ENCODE measurements around the gene SUMO2. TPM values are rescaled to one million over a fixed set of nuclear protein-coding genes. Genes with fewer than 3 reads are reported as not detected.
A peak's percentile ranks its signal among the peaks of the same experiment; 100 is the strongest.

SUMO2 gene
- total RNA-seq, 1 donor from 2014 or later, result 76.0 TPM

DNA sequence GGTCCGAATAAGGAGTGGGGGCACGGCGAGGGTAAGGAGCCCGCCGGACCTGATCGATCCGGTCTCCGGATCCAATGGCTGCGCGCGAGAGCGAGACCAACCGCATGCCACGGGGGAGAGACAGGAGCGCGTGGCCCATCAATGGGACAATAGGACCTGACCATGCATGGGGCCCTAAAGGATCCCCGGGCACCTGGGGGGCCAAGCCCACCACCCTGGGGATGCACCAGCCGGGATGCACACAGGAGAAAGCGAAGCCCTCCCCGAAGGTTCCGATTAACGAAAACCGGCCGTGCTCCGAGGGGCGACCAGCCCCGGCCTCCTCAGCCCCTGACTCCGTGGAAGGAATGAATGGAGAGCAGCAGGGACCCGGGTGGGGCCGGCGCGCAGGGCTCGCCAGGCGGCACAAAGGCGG lies 29.0 kb downstream of the SUMO2 start:
- Histone ChIP-seq H3K27me3 (ENCODE audit: control insufficient read depth, insufficient read depth, low read length) (no peaks in the 10 kb centered on the region), H3K4me3 (ENCODE audit: low read depth, low read length) (peak overlapping the region; percentile 72), H3K36me3 (ENCODE audit: control insufficient read depth, insufficient read depth, low read length) (no peaks in the 10 kb centered on the region)
- TF ChIP-seq, protein P1, sequence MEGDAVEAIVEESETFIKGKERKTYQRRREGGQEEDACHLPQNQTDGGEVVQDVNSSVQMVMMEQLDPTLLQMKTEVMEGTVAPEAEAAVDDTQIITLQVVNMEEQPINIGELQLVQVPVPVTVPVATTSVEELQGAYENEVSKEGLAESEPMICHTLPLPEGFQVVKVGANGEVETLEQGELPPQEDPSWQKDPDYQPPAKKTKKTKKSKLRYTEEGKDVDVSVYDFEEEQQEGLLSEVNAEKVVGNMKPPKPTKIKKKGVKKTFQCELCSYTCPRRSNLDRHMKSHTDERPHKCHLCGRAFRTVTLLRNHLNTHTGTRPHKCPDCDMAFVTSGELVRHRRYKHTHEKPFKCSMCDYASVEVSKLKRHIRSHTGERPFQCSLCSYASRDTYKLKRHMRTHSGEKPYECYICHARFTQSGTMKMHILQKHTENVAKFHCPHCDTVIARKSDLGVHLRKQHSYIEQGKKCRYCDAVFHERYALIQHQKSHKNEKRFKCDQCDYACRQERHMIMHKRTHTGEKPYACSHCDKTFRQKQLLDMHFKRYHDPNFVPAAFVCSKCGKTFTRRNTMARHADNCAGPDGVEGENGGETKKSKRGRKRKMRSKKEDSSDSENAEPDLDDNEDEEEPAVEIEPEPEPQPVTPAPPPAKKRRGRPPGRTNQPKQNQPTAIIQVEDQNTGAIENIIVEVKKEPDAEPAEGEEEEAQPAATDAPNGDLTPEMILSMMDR (IDR thresholded peaks at IDR 0.05; ENCODE audit: insufficient read depth, low read length, poor library complexity, severe bottlenecking), result no peak
- DNase-seq (ENCODE audit: low read depth), result no peak

DNA sequence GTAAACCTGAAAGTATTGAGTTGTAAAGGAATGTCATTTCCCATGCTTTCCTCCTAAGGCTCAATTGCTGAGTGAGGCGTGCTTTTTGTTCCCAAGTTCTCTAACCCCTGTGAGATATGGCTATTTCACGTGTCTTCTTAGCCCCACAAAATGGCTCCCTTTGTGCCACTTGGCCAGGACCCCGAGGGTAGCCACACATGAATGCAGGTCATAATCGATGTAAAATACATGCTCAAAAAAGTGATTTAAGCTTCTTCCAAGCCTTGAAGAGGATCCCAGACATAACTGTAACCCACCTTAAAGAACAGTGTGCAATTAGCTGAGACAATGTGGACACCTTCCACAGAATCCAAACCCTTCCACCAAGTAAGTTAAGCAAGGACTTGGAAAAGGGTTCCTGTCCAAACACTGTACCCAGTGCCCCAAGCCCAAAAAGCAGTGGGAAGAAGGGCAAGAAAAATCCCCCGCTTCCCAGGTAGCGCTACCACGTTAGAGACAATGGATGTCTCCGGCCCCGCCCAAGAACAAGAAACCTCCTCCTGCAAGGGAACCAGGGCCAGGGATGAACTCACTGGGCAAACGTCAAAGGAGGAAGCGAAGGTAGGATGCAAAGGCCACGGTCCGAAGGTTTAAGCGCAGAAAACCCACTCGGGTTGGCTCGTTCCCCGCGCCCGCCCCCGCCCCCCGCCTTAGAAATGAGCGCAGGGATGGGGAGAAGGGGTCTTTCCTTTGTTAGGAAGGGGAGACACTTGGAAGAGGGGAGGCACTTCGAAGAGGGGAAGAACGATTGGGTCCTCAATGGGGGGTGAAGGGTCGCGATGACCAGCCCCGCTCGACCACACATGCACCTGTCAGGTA lies 29.6 kb downstream of the SUMO2 start:
- no peak for DNase-seq (ENCODE audit: low read depth)
- no peaks in the 10 kb centered on the region for H3K36me3 ChIP-seq (ENCODE audit: control insufficient read depth, insufficient read depth, low read length)
- TF ChIP-seq, protein P1 (IDR thresholded peaks at IDR 0.05; ENCODE audit: insufficient read depth, low read length, poor library complexity, severe bottlenecking), result no peak
- H3K27me3 ChIP-seq (ENCODE audit: control insufficient read depth, insufficient read depth, low read length), result no peaks in the 10 kb centered on the region
- peak overlapping the region; percentile 72 for H3K4me3 ChIP-seq (ENCODE audit: low read depth, low read length)

DNA sequence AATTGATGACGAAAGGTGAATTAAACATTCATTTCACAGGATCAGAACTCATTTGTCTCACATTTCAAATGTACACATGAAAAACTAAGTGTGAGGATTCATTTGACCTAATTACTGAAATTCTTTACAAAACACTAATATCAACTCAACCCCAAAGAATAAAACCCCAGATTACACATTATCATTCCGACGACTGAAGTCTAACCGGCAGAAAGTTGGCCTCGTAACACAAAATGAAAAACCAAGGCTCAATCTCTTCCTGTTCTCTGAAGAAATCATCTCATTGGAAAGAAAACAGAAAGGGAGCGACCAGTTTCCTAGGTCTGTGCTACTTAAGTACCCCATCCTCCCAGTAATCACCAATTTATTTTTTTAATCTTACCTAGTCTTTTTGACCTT lies 30.2 kb downstream of the SUMO2 start:
- DNase-seq (ENCODE audit: low read depth), result no peak
- H3K36me3 ChIP-seq (ENCODE audit: control insufficient read depth, insufficient read depth, low read length), result no peaks in the 10 kb centered on the region
- H3K4me3 ChIP-seq (ENCODE audit: low read depth, low read length), result peak overlapping the region; percentile 72
- TF ChIP-seq, protein P1 (IDR thresholded peaks at IDR 0.05; ENCODE audit: insufficient read depth, low read length, poor library complexity, severe bottlenecking), result no peak
- no peaks in the 10 kb centered on the region for H3K27me3 ChIP-seq (ENCODE audit: control insufficient read depth, insufficient read depth, low read length)

DNA sequence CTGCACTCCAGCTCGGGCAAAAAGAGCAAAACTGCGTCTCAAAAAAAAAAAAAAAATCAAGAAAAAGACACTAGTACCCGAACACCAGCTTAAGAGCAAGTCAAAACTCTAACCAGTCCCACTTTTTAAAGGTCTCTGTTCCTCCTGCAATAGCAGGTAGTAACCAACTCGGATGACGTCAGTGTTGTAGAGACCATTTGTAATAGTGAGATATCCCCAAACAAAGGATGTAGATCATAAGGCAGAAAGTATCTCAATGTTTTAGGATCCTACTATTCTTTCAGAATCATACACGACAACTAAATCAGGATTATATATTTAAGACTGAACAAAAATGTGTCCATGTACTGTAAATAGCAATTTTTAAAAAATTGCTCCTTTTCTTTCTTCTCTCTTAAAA lies 30.8 kb downstream of the SUMO2 start:
- Histone ChIP-seq H3K4me3 (ENCODE audit: low read depth, low read length) (peak overlapping the region; percentile 72), H3K27me3 (ENCODE audit: control insufficient read depth, insufficient read depth, low read length) (no peaks in the 10 kb centered on the region), H3K36me3 (ENCODE audit: control insufficient read depth, insufficient read depth, low read length) (no peaks in the 10 kb centered on the region)
- DNase-seq (ENCODE audit: low read depth), result no peak
- TF ChIP-seq, protein P1 (IDR thresholded peaks at IDR 0.05; ENCODE audit: insufficient read depth, low read length, poor library complexity, severe bottlenecking), result no peak

DNA sequence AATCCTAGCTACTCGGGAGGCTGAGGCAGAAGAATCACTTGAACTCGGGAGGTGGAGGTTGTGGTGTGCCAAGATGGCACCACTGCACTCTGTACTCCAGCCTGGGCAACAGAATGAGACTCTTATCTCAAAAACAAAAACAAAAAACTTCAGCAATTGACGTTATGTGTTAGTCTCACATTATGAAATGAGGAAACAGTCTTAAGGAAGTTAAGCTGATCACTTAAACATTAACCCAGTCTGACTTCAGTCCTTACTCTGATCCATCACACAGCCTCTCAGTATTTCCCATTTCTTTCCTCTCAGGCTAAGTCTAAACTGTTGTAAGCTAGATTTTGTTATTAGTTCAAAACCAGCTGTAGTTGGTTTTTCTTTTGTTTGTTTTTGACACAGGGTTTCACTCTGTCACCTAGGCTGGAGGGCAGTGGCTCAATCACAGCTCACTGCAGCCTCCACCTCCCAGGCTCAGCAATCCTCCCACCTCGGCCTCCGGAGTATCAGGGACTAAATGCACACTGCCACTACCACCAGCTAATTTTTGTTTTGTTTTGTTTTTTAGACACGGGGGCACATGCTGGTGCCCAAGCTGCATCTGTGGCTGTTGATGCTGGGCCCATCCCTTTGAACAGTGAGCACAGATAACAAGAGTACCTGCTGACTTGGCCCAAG lies 34.7 kb downstream of the SUMO2 start:
- Histone ChIP-seq H3K36me3 (ENCODE audit: control insufficient read depth, insufficient read depth, low read length) (peaks cover 2% of the 10 kb centered on the region), H3K27me3 (ENCODE audit: control insufficient read depth, insufficient read depth, low read length) (no peaks in the 10 kb centered on the region), H3K4me3 (ENCODE audit: low read depth, low read length) (no peak overlapping the region)
- TF ChIP-seq, protein P1 (IDR thresholded peaks at IDR 0.05; ENCODE audit: insufficient read depth, low read length, poor library complexity, severe bottlenecking), result no peak
- DNase-seq (ENCODE audit: low read depth), result no peak

Data from kidney epithelial cell (primary cell).